GM18520 (cell line): ENCODE results near the gene PLCB3.

Experiments
- ATAC-seq: cut with Tn5 transposase; IDR thresholded peaks from one replicate; pipeline ENCODE4 v1.9.1; 2021; ENCODE audit not compliant: unreplicated experiment

Gene PLCB3

DNA sequence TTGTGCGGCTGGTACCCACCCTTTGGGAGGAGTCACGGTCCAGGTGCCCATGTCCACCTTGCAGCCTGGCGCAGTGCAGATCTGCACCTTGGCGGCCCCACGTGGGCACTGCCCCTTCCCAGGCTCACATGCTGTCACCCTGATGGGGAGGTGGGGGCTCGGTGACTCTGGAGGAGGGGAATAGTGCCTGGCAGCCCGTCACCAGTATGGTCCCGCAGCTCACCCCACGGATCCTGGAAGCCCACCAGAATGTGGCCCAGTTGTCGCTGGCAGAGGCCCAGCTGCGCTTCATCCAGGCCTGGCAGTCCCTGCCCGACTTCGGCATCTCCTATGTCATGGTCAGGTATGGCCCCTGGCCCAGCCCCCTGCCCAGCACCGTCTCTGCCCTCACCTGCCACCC is 30.5 kb upstream of the PLCB3 start:
- ATAC-seq, result no peak

DNA sequence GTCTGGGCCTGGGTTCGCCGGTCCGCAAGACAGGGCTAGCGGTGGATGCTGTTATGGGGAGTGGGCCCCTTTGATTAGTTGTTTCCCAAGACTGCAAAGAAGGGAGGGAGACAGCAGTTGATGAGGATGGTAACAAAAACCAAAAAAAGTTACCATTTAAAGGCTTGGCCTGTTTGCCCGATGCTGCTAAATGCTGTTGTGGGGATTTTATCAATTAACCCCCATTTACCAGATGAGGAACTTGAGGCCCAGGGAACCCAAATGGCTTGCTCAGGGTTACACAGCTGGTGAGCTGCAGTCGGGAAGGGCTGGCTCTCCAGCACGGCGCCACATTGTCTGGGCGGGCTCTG is 28.7 kb upstream of the PLCB3 start:
- ATAC-seq, result no peak

DNA sequence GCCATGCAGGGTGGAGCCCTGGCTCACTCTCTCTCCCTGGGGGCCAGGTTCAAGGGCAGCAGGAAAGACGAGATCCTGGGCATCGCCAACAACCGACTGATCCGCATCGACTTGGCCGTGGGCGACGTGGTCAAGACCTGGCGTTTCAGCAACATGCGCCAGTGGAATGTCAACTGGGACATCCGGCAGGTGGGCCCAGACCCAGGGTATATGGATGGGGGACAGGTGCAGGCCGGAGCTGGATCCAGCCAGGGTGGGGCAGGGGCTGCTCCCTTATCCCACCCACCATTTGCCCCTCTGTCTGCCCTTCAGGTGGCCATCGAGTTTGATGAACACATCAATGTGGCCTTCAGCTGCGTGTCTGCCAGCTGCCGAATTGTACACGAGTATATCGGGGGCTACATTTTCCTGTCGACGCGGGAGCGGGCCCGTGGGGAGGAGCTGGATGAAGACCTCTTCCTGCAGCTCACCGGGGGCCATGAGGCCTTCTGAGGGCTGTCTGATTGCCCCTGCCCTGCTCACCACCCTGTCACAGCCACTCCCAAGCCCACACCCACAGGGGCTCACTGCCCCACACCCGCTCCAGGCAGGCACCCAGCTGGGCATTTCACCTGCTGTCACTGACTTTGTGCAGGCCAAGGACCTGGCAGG is 28.2 kb upstream of the PLCB3 start:
- no peak for ATAC-seq

DNA sequence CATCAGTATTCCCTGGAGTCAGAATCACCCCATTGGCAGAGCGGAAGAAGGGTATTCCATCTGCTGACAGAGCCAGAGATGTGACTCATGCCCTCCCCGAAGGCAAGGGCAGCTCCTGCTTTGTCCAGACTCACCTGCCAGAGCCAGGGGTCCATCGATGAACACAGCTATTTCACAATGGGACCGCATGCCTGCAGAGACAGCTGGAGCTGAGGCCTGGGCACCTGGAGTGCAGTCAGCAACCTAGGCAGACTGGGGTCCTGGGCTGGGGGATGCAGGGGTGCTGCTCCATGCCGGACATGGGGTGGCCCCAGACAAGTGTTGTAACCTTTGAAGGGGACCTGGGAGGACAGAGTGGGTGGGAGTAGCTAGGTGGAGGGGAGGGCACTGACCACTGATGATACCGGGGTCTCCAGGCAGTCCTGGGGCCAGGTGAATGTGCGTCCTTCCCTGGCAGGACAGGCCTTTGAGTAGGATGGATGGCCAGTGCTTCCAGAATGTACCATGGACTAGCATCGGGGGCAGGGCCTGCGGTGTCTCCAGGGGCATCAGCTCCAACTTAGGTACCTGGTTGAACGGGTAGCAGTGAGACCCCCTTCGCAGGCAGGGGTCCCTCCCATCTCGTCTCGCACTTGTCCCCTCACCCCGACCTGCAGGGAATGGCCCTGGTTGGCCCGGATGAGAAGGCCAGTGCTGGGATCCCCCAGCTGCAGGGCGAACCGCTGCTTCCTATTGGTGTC is 27.0 kb upstream of the PLCB3 start:
- ATAC-seq, result no peak

DNA sequence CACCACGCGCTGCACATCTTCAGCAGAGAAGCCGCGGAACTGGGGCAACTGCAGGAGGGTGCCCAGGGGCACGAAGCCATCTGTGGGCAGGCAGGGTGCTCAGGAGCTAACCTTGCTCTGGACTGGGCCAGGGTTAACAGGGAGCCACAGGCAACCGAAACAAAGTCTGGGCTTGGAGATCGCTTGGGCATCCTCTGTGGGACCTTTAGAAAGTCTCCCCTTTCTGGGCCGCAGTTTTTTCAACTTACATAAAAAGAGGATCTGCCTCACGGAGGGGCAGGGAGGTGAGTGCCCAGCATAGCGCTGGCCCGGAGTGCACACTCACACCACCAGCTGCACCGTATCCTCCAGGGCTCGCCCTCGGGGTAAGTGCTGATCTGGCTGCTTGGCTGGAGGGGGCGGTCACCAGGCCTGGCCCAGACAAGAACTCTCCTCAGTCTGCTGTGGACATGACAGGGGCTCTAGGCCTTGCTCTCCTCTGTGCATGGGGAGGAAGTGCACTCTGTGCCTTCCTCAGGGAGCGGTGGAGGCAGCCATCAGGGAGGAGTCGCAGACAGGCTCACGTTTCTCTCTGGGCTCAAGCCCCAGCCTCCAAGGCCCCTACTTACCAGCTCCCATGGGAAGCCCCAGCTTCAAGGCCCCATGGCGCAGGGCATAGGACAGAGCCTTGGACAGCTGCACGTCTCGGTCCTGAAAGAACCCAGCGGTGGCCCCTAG is 26.3 kb upstream of the PLCB3 start:
- ATAC-seq, result no peak

DNA sequence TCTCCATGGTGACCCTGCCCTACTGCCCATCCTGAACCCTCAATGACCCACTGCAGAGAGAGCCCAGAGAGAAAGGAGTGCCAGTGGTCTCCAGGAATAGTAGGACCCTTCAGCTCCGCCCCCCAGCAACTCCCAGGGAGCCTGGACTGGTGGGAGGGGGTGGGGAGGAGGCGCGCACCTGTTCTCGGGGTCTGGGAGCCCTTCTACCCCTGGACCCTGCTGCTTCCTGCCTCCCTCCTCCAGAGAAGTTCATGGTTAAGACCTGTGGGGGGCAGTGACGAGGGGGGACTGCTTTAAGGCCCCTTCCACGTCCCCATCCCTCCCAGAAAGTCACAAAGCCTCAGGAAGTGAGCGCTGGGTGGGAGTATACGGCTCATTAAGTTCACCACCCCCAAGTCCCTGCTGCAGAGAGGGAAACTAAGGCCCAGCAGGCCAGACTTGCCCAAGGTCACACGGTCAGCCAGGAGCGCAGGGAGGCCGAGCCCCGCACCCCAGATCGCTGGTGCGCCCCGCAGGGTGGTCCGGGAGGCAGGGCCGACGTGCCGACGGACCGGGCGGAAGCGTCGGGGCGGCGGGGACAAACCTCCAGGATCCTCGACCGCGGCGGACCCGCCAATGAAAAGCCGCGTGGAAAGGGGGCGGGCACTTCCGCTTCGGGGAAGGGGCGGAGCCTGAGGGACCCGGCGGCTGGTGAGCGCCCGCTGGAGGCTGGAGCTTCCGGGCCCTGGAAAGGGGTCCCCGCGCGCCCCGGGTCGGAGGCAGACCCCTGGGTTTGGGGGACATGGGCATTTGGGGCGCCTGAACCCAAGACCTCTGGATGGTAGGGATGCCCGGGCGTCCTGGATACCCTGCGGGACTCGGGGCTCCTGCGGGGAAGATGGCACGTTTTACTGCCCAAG is 25.5 kb upstream of the PLCB3 start, which contains the start of the genes NUDT22 and TRPT1:
TSS of gene NUDT22 (plus strand) at position 667 of the 899 bp plus-strand sequence. CDS start 379 bp downstream, outside the sequence.
TSS of gene TRPT1 (minus strand) at position 579 of the 899 bp plus-strand sequence. CDS start at position 253, 326 bp downstream.
- ATAC-seq, result peak; percentile 35

DNA sequence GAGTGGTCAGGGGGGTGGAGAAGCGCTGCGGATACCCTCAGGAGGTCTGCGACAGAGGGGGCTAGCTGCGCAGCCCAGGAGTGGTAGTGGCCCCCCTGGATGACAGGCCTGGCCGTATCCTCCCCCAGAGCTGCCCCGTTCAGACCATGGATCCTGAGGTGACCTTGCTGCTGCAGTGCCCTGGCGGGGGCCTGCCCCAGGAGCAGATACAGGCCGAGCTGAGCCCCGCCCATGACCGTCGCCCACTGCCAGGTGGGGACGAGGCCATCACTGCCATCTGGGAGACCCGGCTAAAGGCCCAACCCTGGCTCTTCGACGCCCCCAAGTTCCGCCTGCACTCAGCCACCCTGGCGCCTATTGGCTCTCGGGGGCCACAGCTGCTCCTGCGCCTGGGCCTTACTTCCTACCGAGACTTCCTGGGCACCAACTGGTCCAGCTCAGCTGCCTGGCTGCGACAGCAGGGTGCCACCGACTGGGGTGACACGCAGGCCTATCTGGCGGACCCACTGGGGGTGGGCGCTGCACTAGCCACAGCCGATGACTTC is 24.8 kb upstream of the PLCB3 start:
- ATAC-seq, result no peak

DNA sequence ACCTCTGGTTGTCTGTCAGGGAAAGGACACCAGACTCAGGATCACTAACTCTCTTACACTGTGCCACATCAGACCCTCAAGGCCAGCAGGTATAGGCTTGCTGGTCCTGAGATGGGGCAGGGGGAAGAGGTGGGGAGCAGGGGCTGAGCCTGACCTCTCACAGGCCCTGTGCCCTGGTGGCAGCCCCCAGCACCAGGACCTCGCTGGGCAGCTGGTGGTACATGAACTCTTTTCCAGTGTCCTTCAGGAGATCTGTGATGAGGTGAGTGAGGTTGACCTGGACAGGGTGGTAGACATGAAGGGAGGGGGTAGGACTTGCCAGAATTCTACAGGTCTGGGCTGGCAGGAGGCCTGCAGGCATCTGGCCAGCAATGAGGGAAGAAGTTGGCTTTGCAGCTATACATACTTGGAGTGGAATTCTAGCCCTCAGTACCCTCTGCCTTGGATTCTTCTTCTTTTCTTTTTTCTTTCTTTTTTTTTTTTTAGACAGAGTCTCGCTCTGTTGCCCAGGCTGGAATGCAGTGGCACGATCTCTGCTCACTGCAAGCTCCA is 23.8 kb upstream of the PLCB3 start:
- ATAC-seq, result no peak

DNA sequence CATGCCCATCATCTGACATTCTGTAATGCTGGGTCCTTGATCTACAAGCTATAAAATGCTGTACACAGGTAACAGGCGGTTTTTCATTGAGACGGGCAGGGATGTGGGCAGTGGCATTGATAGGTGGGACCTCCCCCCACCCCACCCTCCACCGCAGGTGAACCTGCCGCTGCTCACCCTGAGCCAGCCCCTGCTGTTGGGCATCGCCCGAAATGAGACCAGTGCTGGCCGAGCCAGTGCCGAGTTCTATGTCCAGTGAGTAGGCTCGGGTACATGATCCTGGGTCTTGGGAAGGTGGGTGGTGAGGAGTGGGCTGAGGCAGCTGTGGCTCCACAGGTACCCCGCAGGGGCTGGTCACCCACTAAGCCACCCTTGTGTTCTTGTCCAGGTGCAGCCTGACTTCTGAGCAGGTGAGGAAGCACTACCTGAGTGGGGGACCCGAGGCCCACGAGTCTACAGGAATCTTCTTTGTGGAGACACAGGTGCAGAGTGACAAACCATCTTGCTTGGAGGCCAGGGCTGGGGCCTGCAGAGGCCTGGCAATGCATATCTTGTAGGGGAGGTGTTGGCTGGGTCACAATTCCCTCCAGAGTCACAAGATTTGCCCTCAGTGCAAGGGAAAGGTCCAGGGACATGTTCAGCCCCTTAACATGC is 22.1 kb upstream of the PLCB3 start:
- ATAC-seq, result no peak

DNA sequence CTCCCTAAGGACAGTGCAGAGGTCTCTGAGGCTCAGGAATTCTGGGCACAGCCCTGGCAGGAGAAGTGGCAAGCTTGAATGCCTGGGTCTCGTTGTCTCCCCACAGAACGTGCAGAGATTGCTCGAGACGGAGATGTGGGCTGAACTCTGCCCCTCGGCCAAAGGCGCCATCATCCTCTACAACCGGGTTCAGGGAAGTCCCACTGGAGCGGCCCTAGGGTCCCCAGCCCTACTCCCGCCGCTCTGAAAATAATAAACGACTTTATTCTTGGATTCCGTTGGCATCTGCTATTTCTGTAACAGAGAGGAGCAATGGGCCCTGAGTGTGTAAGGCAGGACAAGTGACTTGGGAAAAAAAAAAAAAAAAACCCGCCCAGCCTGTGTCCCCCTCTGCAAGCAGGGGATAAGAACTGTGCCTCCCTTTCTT is 21.6 kb upstream of the PLCB3 start:
- ATAC-seq, result no peak

DNA sequence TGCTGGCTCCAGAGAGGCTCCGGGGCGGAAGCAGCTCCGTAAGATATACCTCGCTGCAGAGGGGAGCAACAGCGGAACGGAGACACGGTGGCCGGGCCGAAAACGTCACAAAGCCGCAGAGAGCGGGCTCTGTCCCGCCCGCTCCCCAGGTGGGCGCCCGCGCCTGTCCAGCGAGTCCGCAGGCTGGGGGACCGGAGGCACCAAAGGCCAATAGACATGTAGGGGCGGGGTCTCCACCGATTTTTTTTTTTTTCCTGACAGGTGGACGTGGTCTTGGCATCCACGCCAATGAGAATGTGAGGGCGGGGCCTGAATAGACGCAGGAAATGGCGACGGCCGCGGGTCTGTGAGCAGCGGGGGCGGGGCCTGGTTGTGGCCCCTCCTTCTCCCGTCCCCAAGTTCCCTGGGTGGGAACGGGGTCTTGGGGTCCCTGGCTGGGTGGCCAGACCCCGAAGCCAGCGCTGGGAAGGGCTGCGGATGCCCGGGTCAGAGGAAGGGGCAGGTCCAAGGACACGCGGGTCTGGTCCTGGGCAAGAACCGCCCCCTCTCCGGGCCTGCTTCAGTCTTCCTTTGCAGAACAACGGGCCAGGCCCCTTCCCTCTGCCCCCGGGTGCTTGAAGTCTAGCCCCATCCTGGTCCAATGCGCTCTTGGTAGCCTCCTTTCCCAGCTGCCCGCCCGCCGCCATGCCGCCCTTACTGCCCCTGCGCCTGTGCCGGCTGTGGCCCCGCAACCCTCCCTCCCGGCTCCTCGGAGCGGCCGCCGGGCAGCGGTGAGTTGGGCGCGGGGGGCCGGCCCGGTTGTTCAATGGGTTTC is 21.0 kb upstream of the PLCB3 start, which contains the start of gene DNAJC4:
TSS of gene DNAJC4 (plus strand) at position 378 of the 814 bp plus-strand sequence. CDS start at position 685, 307 bp downstream.
- ATAC-seq, result peak; percentile 34

DNA sequence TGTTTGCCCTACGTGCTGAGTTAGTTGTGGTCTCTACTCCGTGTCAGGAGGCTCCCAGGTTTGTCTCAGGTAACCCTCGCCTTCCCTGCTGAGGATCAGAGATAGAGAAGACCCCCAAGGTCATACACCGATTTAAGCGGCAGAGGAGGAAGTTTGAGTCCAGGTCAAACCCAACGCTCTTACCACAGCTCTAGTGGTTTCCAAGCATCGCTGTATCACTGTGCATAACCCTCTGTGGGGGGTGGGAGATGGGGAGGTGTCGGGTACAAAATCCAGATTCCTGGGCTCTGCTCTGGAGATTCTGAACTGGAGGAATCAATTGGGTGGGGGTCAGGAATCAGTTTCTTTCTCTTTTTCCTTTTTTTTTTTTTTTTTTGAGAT is 20.4 kb upstream of the PLCB3 start:
- no peak for ATAC-seq

DNA sequence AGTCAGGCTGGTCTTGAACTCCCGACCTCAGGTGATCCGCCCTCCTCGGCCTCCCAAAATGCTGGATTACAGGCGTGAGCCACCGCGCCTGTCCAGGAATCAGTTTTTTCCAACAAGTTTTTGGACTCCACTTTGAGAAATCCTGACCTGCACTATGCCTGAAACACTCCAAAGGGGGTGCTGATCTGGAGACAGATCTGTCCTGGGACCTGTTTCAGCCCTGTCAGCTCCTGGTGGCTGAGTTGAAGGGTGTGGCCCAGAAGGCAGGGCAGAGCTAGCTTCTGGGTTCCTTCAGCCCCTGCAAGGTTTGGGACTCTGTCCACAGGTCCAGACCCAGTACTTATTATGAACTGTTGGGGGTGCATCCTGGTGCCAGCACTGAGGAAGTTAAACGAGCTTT is 19.8 kb upstream of the PLCB3 start:
- ATAC-seq, result no peak

DNA sequence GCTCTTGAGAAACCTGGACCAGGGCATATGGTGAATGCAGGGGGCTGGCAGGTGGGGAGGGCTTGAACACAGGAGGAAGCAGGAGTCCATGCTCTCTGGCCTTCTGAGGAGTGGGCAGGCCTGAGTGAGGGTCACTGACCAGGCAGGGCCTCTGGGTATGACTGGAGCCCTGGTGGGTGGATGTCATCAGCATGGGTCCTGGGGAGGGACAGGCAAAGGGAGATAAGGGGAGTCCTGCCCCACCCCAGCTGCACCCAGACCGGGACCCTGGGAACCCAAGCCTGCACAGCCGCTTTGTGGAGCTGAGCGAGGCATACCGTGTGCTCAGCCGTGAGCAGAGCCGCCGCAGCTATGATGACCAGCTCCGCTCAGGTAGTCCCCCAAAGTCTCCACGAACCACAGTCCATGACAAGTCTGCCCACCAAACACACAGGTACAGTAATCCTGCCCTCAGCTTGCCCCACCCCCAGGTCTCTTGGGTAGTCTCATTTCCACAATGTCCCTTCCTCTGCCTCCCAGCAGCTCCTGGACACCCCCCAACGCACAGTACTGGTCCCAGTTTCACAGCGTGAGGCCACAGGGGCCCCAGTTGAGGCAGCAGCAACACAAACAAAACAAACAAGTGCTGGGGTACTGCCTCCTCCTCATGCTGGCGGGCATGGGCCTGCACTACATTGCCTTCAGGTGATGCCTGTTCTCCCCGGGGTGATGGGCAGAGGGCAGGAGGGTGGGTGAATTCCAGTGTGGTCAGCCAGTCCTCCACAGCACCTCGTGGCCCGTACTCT is 19.0 kb upstream of the PLCB3 start:
- no peak for ATAC-seq

DNA sequence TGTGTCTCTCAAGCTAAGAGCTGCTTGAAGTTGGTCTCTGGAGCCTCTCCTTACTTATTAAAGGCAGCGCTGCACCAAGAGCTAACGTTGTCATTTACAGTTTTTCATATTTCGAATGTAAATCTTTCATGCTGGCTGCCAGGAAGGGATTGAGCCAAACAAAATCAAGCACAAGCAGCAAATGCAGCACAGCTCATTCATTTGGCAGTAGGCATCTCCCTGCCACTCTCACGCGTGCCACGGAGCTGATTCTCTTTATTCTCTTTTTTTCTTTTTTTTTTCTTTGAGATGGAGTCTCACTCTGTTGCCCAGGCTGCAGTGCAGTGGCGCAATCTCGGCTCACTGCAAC is 18.4 kb upstream of the PLCB3 start:
- no peak for ATAC-seq

DNA sequence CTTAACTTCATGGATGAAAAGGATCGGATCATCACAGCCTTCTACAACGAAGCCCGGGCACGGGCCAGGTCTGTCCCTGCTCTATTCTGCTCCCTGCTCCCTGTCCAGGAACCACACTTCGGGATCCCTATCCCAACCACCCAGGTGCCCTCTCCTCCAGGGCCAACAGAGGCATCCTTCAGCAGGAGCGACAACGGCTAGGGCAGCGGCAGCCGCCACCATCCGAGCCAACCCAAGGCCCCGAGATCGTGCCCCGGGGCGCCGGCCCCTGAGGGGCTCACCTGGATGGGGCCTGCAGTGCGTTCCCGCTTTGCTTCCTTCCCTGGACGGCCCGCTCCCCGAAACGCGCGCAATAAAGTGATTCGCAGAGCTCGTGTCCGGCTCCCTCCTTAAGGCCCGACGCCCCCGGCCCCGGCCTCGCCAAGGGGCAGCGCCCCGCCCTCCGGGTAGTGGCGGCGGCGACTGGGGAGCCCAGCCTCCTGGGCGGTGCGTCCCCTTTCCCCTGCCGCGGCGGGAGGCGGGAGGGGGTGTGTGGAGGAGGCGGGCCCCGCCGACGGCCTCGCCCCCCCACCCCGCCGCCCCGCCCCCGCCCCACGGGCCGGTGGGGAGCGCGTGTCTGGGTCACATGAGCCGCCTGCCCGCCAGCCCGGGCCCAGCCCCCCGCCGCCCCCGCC is 17.3 kb upstream of the PLCB3 start, which contains the start of gene VEGFB:
TSS of gene VEGFB (plus strand) at position 672 of the 674 bp plus-strand sequence. CDS start 250 bp downstream, outside the sequence.
- no peak for ATAC-seq

DNA sequence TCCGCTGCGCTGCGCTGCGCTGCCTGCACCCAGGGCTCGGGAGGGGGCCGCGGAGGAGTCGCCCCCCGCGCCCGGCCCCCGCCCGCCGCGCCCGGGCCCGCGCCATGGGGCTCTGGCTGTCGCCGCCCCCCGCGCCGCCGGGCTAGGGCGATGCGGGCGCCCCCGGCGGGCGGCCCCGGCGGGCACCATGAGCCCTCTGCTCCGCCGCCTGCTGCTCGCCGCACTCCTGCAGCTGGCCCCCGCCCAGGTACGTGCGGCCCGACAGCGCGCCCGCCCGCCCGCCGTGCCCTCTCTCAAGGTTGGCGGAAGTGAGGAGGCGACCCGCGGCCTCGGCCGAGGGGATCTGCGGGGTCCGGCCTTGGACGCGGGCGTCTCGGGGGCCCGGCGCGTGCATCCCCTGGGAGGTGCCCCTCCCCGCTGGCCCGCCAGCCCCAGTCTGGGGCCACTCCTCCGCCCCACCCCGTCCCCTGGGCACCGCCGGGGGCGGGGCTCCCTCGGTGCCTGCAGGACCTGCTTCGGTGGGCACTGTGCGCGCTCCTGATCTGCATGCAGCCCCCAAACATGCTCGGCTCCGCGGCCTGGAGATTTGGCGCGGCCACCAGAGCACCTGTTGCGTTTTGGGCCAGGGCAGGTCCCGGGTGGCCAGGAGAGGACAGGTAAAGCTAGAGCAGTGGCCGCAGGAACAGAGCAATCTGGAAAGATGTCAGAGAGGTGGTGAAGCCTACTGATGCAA is 16.5 kb upstream of the PLCB3 start:
- no peak for ATAC-seq
